Measurements from ENCODE around the gene TENT4B.

Gene TENT4B

DNA sequence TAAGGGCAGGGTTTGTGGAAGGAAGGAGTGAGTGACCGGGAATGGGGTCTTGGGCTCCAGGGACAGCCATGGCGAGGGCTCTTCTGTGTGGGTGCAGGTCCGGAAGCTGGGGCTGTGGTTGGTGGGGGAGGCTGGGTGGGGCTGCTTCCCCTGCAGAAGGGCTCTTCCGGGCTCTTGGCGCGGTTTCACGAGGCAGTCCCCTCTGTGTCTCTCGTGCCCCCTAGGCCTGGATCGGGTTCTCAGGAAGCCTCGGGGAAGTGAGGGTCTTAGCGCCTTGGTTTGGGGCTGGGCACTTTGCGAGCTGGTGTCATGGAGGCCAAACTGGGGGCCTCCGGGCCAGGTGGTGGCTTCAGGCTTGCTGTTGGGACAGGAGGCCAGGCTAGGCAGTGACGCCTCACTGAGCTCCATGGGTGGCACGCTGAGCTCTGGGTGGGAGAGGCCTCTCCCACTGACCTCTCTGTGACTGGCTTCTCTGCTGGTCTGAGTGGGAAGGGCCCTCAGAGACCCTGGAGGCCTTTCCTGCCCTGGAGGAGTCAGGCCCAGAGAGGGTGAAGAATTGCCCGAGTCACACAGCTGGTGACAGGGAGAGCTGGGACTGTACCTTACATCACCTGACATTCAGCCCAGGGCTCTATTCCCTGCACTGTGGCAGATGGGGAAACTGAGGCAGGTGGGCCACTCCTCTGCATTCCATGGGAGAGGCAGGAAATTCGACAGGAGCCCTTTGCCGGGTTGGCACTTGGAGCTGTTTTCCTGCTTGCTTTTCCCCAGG is 121.4 kb downstream of the TENT4B start:
- in situ Hi-C loops (cut with HindIII; ENCODE audit: low sequenced_read_pairs), result no loop called here
- DNase-seq (ENCODE audit: low read depth, low spot score), result no peak

DNA sequence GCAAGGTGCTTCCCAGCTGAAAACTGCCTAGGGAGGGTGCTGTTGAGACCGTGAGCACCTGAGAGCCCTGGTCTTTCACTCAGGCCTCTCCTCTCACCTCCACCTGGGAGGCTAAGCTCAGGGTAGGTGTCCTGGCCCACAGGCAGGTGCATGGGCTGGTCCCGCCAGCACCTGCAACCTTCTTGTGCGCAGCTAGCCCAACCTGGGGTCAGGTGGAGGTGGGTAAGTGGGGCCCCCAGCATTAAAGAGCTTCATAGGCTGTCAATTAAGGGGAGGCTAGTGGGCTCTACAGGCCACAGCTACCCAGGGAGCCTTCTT is 122.0 kb downstream of the TENT4B start:
- H3K4me3 ChIP-seq (ENCODE audit: low read depth, low read length), result no peak overlapping the region
- DNase-seq (ENCODE audit: low read depth, low spot score), result no peak
- TF ChIP-seq, protein P1, sequence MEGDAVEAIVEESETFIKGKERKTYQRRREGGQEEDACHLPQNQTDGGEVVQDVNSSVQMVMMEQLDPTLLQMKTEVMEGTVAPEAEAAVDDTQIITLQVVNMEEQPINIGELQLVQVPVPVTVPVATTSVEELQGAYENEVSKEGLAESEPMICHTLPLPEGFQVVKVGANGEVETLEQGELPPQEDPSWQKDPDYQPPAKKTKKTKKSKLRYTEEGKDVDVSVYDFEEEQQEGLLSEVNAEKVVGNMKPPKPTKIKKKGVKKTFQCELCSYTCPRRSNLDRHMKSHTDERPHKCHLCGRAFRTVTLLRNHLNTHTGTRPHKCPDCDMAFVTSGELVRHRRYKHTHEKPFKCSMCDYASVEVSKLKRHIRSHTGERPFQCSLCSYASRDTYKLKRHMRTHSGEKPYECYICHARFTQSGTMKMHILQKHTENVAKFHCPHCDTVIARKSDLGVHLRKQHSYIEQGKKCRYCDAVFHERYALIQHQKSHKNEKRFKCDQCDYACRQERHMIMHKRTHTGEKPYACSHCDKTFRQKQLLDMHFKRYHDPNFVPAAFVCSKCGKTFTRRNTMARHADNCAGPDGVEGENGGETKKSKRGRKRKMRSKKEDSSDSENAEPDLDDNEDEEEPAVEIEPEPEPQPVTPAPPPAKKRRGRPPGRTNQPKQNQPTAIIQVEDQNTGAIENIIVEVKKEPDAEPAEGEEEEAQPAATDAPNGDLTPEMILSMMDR (IDR thresholded peaks at IDR 0.05; ENCODE audit: low read depth, low read length), result no peak
- in situ Hi-C loops (cut with HindIII; ENCODE audit: low sequenced_read_pairs), result no loop called here

More for the DNA sequence above, 121.4 kb downstream of the TENT4B start:
- H3K4me3 ChIP-seq (ENCODE audit: low read depth, low read length), result no peak overlapping the region
- TF ChIP-seq, protein P1 (IDR thresholded peaks at IDR 0.05; ENCODE audit: low read depth, low read length), result no peak

DNA sequence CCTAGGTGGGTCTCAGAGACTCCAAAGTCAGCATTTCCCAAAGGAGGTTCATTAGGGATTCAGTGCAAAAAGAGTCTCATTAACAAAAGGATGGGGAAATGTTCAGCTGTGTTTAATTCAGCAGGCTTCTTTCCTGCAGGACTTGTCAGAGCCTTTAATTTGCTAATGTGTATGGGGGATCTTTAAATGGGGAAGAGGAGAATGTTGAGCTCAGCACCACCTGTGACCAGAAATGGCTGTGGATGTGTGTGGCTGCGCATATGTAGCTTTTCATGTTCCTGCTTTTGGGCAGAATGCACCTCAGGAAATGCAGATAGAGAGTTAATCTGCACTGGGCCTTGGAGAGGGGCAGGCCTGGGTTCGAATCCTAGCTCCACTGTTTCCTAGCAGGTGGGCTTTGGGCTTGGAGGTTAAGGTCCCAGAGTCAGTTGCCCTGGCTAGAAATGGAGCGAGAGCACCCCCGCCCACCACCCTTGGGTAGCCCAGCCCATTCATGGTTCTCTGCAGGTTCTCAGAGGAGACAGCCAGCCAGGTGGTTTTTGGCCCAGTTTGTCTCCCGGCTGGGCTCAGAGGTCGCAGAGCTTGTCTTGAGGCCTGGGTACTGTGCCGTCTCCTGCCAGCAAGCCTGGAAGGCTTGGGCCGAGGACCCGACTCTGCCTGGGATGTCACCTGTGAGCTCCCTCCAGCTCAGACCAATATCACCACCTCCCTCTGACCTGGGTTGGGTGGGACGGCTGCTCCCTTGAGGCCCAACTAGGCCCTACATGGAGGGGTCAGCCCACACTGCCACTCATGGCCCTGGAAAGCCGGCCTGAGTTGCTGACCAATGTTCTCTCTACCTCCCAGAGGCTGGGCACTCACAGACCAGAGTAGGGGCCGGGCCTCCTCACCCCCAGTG is 122.6 kb downstream of the TENT4B start:
- no peak overlapping the region for H3K4me3 ChIP-seq (ENCODE audit: low read depth, low read length)
- in situ Hi-C loops (cut with HindIII; ENCODE audit: low sequenced_read_pairs), result no loop called here
- no peak for DNase-seq (ENCODE audit: low read depth, low spot score)
- TF ChIP-seq, protein P1 (IDR thresholded peaks at IDR 0.05; ENCODE audit: low read depth, low read length), result no peak

DNA sequence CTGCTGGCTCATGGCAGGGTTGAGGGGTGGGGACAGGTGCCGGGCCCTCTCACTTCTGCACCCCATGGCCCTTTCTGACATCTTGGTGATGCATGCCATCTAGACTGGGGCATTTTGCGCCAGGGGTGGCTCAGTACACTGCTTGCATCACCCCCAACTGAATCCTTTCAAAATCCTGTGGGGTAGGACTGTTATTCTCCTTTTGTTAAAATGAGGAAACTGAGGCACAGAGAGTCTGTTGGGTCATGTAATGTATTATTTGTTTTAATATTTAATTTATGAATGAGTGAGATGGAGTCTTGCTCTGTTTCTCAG is 123.2 kb downstream of the TENT4B start:
- no peak for DNase-seq (ENCODE audit: low read depth, low spot score)
- no peak overlapping the region for H3K4me3 ChIP-seq (ENCODE audit: low read depth, low read length)
- TF ChIP-seq, protein P1 (IDR thresholded peaks at IDR 0.05; ENCODE audit: low read depth, low read length), result no peak
- in situ Hi-C loops (cut with HindIII; ENCODE audit: low sequenced_read_pairs), result no loop called here

DNA sequence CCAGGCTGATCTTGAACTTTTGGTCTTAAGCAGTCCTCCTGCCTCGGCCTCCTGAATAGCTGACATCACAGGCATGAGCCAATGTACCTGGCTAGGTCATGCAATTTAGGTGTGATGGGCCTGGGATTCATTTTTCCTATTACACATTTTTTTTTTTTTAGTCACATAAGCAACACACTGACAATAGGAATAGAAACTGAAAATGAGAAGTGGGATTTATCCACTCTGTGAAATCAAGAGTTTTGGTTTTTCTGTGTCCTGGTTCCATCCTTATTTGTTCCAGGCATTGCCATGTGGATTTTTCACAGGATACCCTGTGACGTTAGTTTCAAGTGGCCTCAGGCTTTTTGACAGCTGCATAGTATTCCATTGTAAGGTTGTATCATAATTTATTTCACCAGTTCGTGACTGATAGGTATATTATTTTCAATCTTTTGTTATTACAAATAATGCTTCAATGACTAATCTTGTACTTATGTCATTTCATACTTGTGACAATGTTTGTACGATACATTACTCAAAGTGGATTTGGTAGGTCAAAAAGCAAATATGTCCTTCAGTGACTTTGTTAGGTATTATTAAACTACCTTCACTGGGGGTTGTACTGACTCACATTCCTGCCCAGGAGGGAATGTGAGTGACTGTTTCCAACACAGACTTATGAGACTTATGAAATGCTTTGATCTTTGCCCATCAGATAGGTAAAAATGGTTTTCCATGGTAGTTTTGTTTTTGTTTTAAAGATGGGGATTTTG is 123.9 kb downstream of the TENT4B start:
- TF ChIP-seq, protein P1 (IDR thresholded peaks at IDR 0.05; ENCODE audit: low read depth, low read length), result no peak
- in situ Hi-C loops (cut with HindIII; ENCODE audit: low sequenced_read_pairs), result no loop called here
- DNase-seq (ENCODE audit: low read depth, low spot score), result no peak
- H3K4me3 ChIP-seq (ENCODE audit: low read depth, low read length), result no peak overlapping the region

DNA sequence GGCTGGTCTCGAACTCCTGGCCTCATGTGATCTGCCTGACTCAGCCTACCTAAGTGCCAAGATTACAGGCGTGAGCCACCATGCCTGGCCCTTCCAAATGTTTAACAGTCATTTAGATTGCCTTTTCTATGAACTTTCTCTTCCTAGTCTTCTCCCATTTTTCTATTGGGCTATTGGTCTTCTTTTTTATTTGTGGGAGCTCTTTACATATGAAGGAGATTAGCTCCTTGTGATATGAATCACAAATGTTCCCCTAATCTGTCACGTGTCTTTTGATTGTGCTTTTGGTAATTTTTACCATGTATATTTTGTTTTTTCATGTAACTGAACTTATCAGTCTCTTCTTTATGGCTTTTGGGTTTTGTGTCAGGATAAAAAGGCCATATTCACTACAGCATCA is 125.1 kb downstream of the TENT4B start:
- in situ Hi-C loops (cut with HindIII; ENCODE audit: low sequenced_read_pairs), result no loop called here
- TF ChIP-seq, protein P1 (IDR thresholded peaks at IDR 0.05; ENCODE audit: low read depth, low read length), result no peak
- H3K4me3 ChIP-seq (ENCODE audit: low read depth, low read length), result no peak overlapping the region
- DNase-seq (ENCODE audit: low read depth, low spot score), result no peak
